HG02759 (cell line): Measurements from ENCODE around the gene ZNF775.

Experiments used
- ATAC-seq: cut with Tn5 transposase; IDR thresholded peaks from one replicate; pipeline ENCODE4 v1.9.1; 2021; ENCODE audit warnings: mild to moderate bottlenecking, moderate library complexity; ENCODE audit not compliant: unreplicated experiment

ZNF775 gene

DNA sequence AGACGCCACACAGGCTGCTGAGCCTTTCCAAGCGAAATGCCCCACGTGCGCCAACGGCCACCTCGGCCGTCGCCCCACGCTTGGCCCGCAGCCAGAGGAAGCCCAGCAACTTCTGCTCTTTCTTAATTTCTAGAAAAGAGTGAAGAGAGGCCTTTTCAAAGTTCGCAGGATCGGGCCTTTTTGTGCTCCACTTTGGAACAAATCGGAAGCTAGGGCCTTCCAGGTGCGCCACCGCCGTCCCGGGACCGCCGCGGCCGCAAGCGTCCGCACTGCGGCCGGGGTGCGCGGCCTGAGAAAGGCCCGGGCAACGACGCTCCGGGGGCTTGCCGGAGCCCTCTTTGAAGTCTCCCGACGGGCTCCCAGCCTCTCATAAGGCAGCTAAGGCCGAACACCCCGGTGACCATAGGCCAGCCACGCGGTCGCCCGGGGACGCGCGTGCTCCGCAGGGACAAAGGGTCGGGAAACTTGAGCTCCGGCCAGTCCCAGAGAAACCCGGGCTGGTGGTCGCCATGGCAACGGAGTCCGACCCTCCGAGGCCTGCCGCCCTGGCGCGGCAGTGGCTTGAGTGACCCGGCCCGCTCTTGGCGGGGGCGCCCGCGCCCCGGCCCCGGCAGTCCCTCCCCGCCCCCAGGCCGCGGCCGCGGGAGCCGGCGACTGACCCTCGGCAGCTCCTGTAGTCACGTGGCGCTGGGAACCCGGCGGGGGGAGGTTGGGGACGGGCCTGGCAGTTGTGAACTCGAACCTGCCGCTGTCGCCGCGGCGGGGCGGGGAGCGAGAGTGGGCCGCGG lies 10.8 kb upstream of the ZNF775 start, which contains the start of gene REPIN1:
Gene REPIN1, plus strand, starts transcription at position 727 of the 788 bp plus-strand sequence. CDS start 890 bp downstream, outside the sequence.
- ATAC-seq = peak; percentile 67

DNA sequence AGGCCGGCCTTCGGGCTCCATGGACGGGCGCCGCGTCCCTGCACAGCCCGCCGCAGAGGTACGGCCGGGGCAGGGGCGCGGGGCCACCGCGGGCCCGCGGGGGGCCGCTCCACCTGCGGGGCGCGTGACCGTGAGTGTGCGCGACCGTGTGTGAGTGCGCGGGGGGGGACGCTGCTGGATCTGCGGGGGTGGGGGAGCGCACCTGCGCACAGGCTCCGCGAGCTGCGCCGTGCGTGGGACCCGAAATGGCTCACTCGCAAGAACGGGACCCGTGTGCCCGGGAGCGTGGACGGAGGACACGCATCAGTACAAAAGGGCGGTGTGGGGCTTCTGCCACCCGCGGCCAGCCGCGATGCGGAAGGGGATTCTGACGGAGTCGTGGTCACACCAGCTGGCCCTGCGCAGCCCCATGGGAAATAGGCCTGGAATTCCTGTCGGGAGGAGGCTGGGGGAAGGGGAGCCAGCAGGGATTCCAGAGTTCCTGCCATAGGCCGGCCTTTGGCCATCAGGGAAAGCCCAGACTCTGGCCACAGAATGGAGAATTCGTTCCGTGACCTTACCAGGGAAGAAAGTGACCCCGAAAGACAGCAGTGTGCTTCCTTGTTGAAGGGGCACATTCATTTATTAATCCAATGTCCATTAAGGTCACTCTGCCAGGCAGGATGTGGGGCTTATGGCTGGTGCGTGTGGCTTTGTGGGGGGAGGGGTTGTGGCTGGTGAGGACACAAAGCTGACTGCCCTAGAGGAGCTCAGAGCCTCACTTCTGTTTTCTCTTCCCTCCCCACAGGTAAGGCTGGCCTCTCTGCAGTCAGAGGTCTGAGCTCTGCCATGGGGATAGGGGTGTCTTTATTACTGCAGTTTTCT lies 10.0 kb upstream of the ZNF775 start:
- ATAC-seq = peak; percentile 28

DNA sequence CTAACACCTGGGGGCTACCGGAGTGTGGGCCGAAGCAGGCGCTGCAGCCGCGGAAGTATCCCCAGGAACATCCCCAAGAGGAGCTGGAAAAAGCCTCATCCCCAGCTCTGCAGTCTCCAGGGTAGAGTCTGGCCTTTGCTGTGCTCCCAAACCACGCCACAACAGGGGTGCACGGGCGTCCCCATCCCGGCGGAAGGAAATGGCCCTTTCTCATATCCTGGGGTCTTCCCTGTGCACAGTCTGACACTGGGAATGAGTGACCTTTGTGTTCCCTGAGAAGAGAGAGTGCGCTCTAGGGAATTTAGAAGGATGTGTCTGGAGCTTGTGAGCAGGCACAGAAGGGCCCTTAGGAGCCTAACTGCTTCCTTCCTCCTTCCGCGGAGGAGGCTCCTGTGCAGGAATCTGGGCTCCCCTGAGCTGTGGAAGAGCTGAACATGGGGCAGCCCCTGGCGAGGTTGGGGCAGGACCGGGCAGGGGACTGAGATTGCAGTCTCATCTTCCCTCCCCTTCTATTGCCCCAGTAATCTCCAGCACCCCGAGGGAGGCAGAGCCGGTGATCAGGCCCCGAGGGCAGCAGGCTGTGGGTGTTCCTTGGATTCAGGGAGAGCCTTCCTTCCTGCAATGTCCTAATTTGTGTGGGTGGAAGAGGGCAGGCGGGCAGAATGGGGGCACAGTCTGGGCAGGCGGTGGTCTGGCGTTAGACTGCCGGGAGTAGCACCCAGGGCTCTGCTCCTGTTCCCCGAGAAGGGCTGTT lies 9.2 kb upstream of the ZNF775 start:
- no peak for ATAC-seq

DNA sequence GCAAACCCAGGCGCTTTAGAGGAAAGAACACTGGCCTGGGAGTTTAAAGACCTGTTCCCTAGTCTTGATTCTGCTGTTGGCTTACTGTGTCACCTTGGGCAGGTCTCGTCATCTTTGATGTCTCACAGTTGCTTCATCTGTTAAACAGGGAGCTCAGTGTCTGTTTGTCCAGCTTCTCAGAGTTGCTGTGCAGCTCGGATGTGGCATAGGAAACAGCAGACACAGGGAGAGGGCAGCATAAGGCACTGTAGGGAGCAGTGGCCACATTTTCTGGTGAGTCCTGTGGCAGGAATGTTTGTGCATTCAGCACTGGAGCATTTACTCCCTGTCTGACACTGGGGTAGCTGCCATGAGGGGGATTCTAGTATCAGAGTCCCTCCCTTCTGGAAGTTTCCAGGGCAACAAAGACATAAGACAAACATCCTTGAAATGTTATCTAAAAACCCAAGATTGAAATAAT lies 8.5 kb upstream of the ZNF775 start:
- no peak for ATAC-seq

DNA sequence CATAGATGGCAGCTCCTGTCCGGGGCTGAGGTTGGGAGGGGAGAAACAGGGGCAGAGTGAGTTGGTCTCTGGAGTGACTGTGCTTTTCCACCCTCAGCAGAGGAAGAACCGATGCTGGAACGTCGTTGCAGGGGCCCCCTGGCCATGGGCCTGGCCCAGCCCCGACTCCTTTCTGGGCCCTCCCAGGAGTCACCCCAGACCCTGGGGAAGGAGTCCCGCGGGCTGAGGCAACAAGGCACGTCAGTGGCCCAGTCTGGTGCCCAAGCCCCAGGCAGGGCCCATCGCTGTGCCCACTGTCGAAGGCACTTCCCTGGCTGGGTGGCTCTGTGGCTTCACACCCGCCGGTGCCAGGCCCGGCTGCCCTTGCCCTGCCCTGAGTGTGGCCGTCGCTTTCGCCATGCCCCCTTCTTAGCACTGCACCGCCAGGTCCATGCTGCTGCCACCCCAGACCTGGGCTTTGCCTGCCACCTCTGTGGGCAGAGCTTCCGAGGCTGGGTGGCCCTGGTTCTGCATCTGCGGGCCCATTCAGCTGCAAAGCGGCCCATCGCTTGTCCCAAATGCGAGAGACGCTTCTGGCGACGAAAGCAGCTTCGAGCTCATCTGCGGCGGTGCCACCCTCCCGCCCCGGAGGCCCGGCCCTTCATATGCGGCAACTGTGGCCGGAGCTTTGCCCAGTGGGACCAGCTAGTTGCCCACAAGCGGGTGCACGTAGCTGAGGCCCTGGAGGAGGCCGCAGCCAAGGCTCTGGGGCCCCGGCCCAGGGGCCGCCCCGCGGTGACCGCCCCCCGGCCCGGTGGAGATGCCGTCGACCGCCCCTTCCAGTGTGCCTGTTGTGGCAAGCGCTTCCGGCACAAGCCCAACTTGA lies 7.8 kb upstream of the ZNF775 start:
- no peak for ATAC-seq

DNA sequence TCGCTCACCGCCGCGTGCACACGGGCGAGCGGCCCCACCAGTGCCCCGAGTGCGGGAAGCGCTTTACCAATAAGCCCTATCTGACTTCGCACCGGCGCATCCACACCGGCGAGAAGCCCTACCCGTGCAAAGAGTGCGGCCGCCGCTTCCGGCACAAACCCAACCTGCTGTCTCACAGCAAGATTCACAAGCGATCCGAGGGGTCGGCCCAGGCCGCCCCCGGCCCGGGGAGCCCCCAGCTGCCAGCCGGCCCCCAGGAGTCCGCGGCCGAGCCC lies 7.2 kb upstream of the ZNF775 start:
- no peak for ATAC-seq

DNA sequence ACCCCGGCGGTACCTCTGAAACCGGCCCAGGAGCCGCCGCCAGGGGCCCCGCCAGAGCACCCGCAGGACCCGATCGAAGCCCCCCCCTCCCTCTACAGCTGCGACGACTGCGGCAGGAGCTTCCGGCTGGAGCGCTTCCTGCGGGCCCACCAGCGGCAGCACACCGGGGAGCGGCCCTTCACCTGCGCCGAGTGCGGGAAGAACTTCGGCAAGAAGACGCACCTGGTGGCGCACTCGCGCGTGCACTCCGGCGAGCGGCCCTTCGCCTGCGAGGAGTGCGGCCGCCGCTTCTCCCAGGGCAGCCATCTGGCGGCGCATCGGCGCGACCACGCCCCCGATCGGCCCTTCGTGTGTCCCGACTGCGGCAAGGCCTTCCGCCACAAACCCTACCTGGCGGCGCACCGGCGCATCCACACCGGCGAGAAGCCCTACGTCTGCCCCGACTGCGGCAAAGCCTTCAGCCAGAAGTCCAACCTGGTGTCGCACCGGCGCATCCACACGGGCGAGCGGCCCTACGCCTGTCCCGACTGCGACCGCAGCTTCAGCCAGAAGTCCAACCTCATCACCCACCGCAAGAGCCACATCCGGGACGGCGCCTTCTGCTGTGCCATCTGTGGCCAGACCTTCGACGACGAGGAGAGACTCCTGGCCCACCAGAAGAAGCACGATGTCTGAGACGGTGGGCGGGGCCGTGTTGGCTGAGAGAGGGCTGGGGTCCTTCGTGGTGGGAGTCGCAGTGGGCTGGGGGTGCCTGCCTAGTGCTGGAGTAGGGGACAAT lies 6.7 kb upstream of the ZNF775 start:
- no peak for ATAC-seq

DNA sequence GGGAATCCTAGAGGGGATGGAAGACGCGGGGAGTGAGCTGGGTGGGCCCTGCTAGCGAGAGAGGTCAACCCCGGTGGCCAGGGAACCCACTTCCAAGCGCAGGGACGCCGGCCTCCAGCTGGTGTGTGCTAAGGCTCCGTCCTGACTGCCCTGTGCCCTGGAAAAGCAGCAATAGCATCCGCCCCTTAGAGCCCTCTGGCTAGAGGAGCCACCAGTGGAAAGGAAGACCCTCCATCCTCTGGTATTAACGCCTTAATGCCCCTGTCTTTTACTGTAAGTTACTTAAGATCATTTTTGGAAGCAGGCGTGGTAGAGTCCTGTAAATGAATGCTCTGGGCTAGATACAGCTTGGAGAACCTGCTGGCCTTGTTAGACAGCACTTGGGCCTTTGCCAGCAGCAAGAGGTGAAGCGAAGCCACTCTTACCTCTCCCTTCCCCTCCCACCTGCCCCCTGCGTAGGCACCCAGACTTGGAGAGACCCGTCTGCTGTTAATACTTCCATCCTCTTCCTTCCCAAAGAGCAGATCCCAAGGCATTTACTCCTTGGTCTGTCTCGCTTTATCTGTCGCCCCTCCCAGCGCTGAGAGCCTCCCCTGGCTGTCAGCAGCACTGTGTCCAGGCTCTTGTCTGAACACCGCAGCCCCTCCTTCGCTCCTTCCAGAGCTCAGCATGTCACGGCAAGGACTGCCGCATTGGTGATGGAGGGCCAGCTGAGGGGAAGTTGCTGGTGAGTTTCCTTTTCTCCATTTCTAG lies 5.9 kb upstream of the ZNF775 start:
- ATAC-seq = no peak

DNA sequence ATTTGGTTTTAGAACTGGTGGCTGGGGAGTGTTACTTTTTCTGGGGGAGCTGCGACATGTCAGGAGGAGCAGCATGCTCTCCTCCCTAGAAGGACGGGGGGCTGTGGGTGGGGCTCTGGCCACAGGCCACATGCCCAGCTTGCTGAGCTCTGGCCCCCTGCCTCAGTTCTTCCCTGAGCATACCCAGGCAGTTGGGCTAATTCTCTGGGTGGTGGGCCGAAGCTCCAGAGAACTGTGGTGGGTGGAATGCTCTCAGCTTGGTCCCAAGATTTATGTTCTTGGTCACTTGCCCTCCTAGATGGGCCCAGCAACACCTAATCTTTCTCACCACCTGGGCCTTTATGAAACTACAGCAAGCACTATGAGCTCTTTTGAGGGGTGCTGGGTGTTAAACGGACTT lies 5.1 kb upstream of the ZNF775 start:
- ATAC-seq = no peak

DNA sequence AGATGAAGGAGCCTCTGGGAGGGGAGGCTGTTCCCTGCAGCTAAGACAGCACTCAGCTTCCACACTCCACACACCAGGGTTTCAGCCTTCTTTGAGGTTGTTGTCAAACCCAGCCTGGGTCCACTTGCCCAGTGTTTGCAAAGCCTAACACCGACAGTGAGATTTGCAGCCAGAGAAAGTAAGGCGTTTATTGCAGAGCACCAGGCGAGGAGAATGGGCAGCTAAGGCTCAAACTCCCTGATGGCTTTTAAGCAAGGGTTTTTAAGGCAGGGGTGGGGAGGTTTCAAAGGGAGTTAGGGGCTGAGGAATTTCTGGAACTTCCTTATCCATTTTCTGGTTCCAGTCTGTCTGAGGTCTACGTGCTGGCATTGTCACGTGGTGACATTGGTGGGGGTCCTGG lies 4.7 kb upstream of the ZNF775 start:
- no peak for ATAC-seq

DNA sequence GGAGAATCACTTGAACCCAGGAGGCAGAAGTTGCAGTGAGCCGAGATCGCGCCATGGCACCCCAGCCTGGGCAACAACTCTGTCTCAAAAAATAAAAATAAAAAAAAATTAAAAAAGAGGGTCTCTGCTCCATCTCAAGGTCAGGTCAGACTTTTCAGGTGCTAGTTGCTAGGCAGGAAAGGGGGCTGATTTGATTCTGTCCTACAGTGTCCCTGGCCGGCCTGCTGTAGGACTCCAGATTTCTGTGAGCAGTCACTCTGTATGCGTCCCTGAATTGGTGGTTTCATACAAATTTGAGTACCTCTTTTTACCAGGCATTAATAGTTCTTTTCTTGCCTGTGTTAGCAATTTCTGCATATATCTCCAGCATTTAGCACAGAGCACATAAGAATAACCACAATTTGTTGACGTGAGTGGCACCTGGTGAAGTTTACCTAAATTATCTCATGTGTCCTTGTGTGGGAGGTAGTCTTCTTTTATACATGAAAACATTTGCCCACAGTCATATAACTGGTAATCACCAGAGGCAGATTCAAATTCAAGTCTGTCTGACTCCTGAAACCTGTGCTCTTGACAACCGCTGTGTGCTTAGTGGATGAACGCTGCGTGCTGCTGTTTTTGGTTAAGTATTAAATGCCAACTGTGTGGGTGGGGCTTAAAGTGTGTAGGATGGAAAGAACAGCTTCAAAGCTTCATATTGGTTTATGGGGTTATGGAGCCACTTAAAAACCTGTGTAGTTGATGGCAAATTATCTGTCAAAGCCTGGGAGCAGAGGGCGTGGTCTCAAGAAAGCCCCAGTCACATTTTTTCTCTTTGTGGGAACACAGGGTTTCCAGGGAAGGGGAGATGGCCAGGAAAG lies 3.2 kb upstream of the ZNF775 start:
- ATAC-seq = peak; percentile 25

DNA sequence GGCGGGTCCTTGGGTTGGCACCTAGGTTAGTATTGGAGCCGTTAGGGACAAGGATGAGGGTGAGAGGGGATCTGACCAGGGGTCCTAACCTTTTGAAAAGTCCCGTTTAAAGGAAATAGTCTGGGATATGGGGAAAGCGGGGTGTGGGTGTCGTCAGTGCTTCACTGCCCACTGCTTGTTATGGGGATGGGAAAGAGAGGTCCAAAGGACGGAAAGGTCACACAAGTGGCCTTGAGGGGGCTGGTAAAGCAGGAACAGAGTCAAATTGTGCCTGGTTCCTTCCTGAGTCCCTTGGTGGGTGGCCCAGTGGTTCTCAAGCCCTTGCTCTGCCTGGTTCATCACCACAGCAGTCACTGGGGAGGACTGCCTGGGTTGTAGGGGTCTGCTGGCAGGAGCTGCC lies 2.6 kb upstream of the ZNF775 start:
- no peak for ATAC-seq

DNA sequence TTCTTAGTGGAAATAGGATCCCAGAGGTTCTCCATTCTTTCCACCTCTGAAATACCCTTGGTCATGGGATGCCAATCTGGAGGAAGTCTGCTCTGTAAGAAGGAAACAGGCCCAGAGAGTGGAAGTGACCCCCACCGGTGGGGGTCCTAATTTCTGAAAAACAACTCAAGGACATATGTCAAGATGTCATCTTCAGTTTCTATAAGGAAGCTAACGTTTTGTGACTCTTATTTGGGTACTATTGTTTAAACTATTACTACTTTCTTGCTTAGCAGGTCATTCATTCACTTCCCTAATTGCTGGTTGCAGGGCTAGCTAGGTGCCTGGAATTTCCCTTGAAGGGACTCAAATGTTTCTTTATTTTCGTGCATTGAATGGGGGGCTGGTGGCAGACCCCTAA lies 1.9 kb upstream of the ZNF775 start:
- ATAC-seq = no peak

DNA sequence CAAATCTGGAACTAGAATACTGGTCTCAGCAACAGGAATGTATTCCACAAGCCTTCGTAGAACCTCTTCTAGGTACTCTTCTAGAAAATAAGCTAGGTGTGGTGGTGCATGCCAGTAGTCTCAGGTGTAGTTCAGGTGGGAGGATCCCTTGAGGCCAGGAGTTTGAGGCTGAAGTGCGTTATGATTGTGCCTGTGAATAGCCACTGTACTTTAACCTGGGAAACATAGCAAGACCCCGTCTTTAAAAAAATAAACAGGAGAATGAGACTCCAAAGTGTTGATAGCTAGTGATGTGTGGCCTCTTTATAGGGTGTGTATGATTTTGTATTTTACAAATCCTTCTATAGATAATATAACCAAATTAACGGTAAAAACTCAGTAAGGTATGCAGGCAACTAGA lies 1.5 kb upstream of the ZNF775 start:
- ATAC-seq = no peak

DNA sequence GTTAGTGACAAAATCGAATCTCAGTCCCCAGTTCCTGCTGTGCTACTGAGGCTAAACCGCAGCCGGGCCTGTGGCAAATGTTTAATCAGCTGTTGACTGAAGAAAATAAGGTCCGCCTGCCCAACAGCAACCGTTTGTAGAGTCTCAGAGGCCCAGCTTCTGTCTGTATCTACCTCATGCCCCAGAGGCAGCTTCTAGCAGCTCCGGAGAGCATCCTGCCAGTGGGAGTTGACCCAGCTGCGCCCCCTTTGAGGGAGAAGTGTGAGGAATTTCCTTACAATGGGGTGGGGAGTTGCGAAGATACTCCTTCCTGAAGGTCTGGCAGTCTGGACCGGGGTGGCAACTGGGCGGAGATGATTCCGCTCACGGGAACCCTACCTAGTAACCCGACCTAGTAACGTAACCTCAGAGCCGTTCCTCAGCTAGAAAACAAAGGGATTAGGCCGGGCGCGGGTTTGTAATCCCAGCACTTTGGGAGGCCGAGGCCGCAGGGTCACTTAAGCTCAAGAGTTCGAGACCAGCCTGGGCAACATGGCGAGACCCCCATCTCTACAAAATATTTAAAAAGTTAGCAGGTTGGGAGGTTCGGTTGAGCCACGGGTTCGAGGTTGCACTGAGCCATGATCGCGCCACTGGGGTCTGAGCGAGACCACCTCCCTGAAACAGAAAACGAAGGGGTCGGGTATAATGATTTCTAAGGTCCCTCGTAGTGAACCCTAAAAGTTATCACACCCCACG lies 846 bp upstream of the ZNF775 start:
- ATAC-seq = peak; percentile 14

DNA sequence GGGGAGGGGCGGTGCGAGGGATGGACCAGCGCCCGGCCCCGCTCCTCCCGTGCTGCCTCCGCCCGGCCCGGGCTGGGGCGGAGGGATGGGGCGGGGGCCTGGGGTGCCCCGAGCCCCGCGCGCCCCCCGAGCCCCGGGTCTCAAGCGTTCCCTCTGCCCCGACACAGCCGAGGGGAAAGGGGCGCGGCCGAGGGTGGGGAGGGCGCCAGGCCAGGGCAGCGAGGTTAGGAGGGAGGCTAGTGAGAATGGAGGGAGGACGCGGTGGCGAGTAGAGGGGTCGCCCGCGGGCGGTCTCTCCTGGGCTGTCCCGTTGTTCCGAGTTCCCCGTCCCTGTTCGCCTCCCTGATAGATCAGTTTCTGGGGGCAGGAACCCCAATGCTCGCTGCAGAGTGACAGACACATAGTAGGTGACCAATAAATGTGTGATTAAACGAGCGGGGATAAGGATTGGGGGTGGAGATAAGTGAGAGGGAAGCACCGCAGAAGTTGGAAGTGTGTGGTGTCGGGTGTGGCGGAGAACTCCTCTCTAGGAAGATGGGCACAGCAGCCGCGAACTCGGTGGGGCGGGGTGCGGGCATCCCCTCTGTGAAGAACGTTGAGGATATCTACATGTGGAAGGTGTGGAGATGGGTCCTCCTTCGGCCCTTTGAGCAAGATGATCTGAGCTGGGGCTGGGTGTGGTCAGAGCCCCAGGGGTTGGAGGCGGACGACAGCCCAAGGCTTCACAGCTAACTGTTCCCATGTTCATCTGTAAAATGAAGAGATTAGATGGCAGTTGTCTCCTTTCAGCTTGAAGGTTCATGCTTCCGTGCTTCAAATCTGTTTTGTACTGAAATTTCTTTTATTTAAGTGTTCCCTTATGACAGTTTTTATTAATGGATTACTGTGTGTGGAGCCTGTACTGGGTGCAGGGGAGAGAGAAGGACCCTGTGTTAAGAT lies 580 bp downstream of the ZNF775 start:
- no peak for ATAC-seq
